GM12891 (cell line): ENCODE data around the gene STPG2.

Source experiments
- POLR2A ChIP-seq: IDR thresholded peaks from 2 replicates; pipeline ENCODE4 v1.6.1; 2011; ENCODE audit warnings: low read depth, low read length, control low read depth
- POLR2AphosphoS5 ChIP-seq: IDR thresholded peaks from 2 replicates; pipeline ENCODE4 v1.6.1; 2011; ENCODE audit warnings: low read depth, low read length, control low read depth
- TAF1 ChIP-seq: IDR thresholded peaks from 2 replicates; pipeline ENCODE4 v1.6.1; 2011; ENCODE audit warnings: low read depth, low read length, control low read depth

GRCh38 chr4:98166025-98166730 is 22.9 kb upstream of the STPG2 start:
- no peak for TF ChIP-seq POLR2A
- no peak for TF ChIP-seq TAF1
- TF ChIP-seq POLR2AphosphoS5 = no peak
